ENCODE measurements around the gene SUMF2. TPM values are rescaled to one million over a fixed set of nuclear protein-coding genes. Genes with fewer than 3 reads are reported as not detected.
"Not testable (repeated sequence)": the region's sequence is repeated elsewhere in the genome, so short reads cannot be mapped to it uniquely, and the experiment has no call there.

The SUMF2 gene
- polyA plus RNA-seq, 2 of the 4 experiments (the other 2 are of a cell fraction), result 85.2 to 106 TPM

DNA sequence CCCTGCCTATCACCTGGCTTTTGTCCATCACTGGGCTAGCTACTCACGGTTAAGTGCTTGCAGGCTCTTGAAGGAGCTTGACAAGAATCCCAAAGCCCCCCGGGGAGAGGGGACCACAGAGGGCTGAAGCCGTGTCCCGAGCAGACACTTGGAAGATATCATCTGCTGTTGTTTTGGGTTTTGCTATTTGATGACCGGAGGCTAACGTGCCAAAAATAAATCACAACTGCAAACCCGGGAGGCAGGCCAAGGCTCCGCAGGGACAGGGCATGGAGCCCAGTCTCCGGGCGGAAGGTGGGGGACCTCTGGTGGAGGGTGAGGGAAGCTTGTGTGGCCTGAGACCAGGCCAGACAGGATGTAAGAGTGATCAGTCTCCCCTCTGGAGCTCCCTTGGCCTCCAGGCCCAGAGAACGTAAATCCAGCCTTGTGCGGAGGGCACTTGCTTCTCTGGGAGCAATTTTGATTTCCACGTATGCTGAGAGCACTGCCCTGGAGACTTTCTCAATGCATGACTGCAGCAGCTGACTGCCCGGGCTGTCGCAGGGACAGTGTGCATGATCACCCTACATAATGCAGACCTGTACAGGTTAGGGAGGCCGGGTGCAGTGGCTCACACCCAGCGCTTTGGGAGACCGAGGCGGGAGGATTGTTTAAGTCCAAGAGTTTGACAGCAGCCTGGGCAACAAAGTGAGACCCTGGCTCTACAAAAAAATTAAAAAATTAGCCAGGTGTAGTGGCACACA lies 28.9 kb downstream of the SUMF2 start, which contains the start of gene PHKG1 (continued):
- TF ChIP-seq, protein P1, sequence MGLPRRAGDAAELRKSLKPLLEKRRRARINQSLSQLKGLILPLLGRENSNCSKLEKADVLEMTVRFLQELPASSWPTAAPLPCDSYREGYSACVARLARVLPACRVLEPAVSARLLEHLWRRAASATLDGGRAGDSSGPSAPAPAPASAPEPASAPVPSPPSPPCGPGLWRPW (IDR thresholded peaks at IDR 0.05), result no peak
- TF ChIP-seq RARB (CRISPR knock-in tag; IDR thresholded peaks at IDR 0.05) (no peak), MYC (IDR thresholded peaks at IDR 0.05; ENCODE audit: borderline replicate concordance, low read length) (no peak), SMC3 (IDR thresholded peaks at IDR 0.05) (peak; percentile 44), HOXB13 (CRISPR knock-in tag; IDR thresholded peaks at IDR 0.05; ENCODE audit: low read depth) (no peak), RAD21 (conservative IDR thresholded peaks at IDR 0.05 in 1 of 2, IDR thresholded peaks at IDR 0.05 in 1 of 2) (peak; percentile 32 to 60; a peak in 4 of 5 replicates), CEBPB (IDR thresholded peaks at IDR 0.05) (no peak), RFX5 (IDR thresholded peaks at IDR 0.05) (no peak)
- TF ChIP-seq, protein P2, sequence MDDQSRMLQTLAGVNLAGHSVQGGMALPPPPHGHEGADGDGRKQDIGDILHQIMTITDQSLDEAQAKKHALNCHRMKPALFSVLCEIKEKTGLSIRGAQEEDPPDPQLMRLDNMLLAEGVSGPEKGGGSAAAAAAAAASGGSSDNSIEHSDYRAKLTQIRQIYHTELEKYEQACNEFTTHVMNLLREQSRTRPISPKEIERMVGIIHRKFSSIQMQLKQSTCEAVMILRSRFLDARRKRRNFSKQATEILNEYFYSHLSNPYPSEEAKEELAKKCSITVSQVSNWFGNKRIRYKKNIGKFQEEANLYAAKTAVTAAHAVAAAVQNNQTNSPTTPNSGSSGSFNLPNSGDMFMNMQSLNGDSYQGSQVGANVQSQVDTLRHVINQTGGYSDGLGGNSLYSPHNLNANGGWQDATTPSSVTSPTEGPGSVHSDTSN (IDR thresholded peaks at IDR 0.05), result no peak

DNA sequence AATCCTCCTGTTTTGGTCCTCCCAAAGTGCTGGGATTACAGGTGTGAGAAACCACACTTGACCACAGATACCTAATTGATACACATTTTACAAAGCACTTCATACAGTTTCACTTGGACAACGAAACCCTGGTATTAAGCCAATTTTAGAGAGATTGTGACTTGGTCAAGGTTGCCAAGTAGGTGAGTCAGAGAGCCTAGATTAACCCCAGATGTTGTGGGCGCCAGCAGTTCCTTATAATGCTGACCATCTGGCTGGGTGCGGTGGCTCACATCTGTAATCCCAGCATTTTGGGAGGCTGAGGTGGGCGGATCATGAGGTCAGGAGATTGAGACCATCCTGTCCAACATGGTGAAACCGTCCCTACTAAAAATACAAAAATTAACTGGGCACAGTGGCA lies 33.6 kb downstream of the SUMF2 start:
- Histone ChIP-seq H3K4me2 (no peak overlapping the region), H3K9me3 (no peaks in the 10 kb centered on the region), H3K4me3 (no peak overlapping the region), H3K4me1 (peaks cover 8% of the 10 kb centered on the region; the same call in 2 of the 3 replicates), H3K27ac (no peak overlapping the region)
- ATAC-seq, result peak in 1 of 2 experiments; percentile 5; a peak in 1 of 6 replicates
- 69% methylated on average over 5 of the region's 5 CpGs for WGBS (ENCODE audit: missing lambda C conversion rate)
- no peak for FAIRE-seq
- TF ChIP-seq EHMT2 (IDR thresholded peaks at IDR 0.05; ENCODE audit: low read depth) (no peak), ESRRA (IDR thresholded peaks at IDR 0.05; ENCODE audit: borderline replicate concordance, low read length) (no peak), CEBPB (IDR thresholded peaks at IDR 0.05) (no peak), KDM1A (IDR thresholded peaks at IDR 0.05; ENCODE audit: low read depth) (no peak), JUN (IDR thresholded peaks at IDR 0.05) (no peak), RCOR1 (IDR thresholded peaks at IDR 0.05; ENCODE audit: low read depth, low read length) (no peak), SMC3 (IDR thresholded peaks at IDR 0.05) (no peak)
- ChIA-PET CTCF (no interaction called here), POLR2A (no interaction called here)
- DNase-seq (ENCODE audit: low read depth in 1 of 2, low spot score in 1 of 2), result no peak

DNA sequence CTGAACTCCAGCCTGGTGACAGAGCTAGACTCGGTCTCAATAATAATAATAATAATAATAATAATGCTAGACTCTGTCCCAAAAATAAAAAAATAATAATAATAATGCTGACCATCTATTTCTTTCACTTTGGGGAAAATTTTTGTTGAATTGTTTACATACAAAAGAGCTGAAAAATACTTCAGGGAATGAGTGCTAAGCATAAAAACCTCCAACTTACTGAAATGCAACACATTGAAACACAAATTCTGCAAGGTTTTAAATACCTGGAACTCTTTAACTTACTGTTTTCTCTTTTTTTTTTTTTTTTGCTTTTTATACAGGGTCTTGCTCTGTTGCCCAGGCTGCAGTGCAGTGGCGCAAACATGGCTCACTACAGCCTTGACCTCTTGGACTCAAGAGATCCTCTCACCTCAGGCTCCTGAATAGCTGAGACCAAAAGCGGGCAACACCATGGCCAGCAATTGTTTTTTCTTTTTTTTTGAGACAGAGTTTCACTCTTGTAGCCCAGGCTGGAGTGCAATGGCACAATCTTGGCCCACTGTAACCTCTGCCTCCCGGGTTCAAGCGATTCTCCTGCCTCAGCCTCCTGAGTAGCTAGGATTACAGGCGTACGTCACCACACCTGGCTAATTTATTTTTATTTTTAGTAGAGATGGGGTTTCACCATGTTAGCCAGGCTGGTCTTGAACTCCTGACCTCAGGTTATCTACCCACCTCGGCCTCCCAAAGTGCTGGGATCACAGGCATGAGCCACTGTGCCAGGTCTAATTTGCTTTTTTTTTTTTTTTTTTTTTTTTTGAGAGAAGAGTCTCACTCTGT lies 34.3 kb downstream of the SUMF2 start:
- H3K4me2 ChIP-seq; H3K9me3 ChIP-seq; POLR2A ChIA-PET; H3K4me1 ChIP-seq; ATAC-seq; FAIRE-seq; DNase-seq (ENCODE audit: low read depth in 1 of 2, low spot score in 1 of 2); H3K27ac ChIP-seq; H3K4me3 ChIP-seq: not testable (repeated sequence)
- CTCF ChIA-PET, result interaction anchor here (1.0 kb wide), 1 partner anchor 36 kb away, joined by 3 read pairs; no protein-coding TSS in a partner anchor
- WGBS (ENCODE audit: missing lambda C conversion rate), result 97% methylated on average over 8 of the region's 8 CpGs

DNA sequence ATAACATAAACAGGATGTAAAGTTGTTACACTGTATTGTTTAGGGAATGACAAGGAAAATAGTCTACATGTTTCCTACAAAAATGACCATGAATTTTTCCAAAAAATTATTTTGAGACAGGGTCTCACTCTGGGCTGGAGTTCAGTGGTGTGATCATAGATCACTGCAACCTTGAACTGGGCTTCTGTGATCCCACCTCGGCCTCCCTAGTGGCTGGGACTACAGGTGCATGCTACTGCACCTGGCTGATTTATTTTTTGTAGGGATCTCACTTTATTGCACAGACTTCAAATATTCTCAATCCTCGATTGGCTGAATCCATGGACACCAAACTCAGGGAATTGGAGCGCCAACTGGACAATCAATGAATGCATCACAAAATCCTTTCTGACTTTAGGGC lies 35.6 kb downstream of the SUMF2 start:
- H3K9me3 ChIP-seq, result no peaks in the 10 kb centered on the region
- FAIRE-seq (no peak), DNase-seq (ENCODE audit: low read depth in 1 of 2, low spot score in 1 of 2) (no peak), ATAC-seq (peak; percentile 23 to 69; a peak in 3 of 6 replicates)
- ChIA-PET CTCF (interaction anchor here (0.6 to 1.0 kb wide), 2 partner anchors 37 to 98 kb away, joined by 3 read pairs; no protein-coding TSS in a partner anchor), POLR2A (no interaction called here)
- no peak overlapping the region for H3K27ac ChIP-seq
- H3K4me2 ChIP-seq, result no peak overlapping the region
- no peak overlapping the region for H3K4me3 ChIP-seq
- H3K4me1 ChIP-seq, result peaks cover 7% of the 10 kb centered on the region; the same call in 1 of the 3 replicates
- TF ChIP-seq FOSL2 (IDR thresholded peaks at IDR 0.05), result no peak
- no peak for TF ChIP-seq FOSL2 (CRISPR knock-in tag; IDR thresholded peaks at IDR 0.05)
- TF ChIP-seq FOXS1 (CRISPR knock-in tag; IDR thresholded peaks at IDR 0.05), result no peak
- TF ChIP-seq NFE2L2 (conservative IDR thresholded peaks at IDR 0.05; ENCODE audit: low read length), result no peak
- no peak for TF ChIP-seq EP300 (IDR thresholded peaks at IDR 0.05)
- no peak for TF ChIP-seq HEYL (CRISPR knock-in tag; IDR thresholded peaks at IDR 0.05)
- no peak for TF ChIP-seq RNF2 (IDR thresholded peaks at IDR 0.05; ENCODE audit: borderline replicate concordance, low read depth)
- no peak for TF ChIP-seq CEBPB (IDR thresholded peaks at IDR 0.05)
- TF ChIP-seq CBX8 (IDR thresholded peaks at IDR 0.05), result no peak
- no peak for TF ChIP-seq CBX2 (IDR thresholded peaks at IDR 0.05; ENCODE audit: borderline replicate concordance, low read depth)
- TF ChIP-seq HOXB5 (CRISPR knock-in tag; IDR thresholded peaks at IDR 0.05), result no peak
- TF ChIP-seq, protein P3, sequence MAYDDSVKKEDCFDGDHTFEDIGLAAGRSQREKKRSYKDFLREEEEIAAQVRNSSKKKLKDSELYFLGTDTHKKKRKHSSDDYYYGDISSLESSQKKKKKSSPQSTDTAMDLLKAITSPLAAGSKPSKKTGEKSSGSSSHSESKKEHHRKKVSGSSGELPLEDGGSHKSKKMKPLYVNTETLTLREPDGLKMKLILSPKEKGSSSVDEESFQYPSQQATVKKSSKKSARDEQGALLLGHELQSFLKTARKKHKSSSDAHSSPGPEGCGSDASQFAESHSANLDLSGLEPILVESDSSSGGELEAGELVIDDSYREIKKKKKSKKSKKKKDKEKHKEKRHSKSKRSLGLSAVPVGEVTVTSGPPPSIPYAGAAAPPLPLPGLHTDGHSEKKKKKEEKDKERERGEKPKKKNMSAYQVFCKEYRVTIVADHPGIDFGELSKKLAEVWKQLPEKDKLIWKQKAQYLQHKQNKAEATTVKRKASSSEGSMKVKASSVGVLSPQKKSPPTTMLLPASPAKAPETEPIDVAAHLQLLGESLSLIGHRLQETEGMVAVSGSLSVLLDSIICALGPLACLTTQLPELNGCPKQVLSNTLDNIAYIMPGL (CRISPR knock-in tag; IDR thresholded peaks at IDR 0.05; ENCODE audit: borderline replicate concordance), result no peak
- TF ChIP-seq SMC3 (IDR thresholded peaks at IDR 0.05), result no peak
- no peak for TF ChIP-seq ESRRA (IDR thresholded peaks at IDR 0.05; ENCODE audit: borderline replicate concordance, low read length)
- 90% methylated on average over 3 of the region's 3 CpGs for WGBS (ENCODE audit: missing lambda C conversion rate)

DNA sequence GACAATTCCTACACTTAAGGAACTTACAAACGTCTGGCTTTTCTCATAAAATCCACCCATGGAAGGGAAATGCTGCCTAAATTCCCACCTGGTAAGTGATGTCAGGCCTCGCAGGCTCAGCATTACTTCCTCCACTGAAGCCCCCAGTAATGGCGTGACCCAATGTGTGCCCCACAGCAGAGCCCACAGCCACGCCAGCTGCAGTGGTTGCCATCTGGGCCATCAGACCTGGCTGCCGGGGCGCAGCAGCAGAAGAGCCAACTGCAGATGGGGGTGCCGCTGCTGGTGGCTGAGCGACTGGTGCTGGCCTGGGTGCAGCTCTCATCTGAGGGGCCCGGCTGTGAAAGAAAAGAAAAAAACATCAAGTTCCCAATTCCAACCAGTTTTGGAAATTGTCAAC lies 40.1 kb downstream of the SUMF2 start:
- H3K4me1 ChIP-seq; H3K9me3 ChIP-seq; H3K27ac ChIP-seq; DNase-seq (ENCODE audit: low read depth in 1 of 2, low spot score in 1 of 2); H3K4me2 ChIP-seq; FAIRE-seq; ATAC-seq; H3K4me3 ChIP-seq: not testable (repeated sequence)
- ChIA-PET CTCF (interaction anchor here (0.6 to 1.5 kb wide), 3 partner anchors 11 to 511 kb away, joined by 3 to 5 read pairs (median 5); no protein-coding TSS in a partner anchor), POLR2A (interaction anchor here (0.9 kb wide), 1 partner anchor 11 kb away, joined by 3 read pairs; the partner anchor contains the start of gene PHKG1)
- WGBS (ENCODE audit: missing lambda C conversion rate), result 93% methylated on average over 9 of the region's 9 CpGs

All from A549 (cell line).